ENCODE measurements around the gene MKKS. TPM values are rescaled to one million over a fixed set of nuclear protein-coding genes. Genes with fewer than 3 reads are reported as not detected.

The MKKS gene
- total RNA-seq, 1 experiment from 2014 or later: 20.9 TPM

GRCh38 chr20:10466855-10467254 lies 32.8 kb upstream of the MKKS start:
- H3K36me3 Mint-ChIP-seq: peaks cover 21% of the 10 kb centered on the region
- TF ChIP-seq GTF2I (CRISPR knock-in tag; conservative IDR thresholded peaks at IDR 0.05): no peak
- no peak for TF ChIP-seq ZNF671 (CRISPR knock-in tag; IDR thresholded peaks at IDR 0.05)
- no peak for TF ChIP-seq JUN (CRISPR knock-in tag; IDR thresholded peaks at IDR 0.05)
- POLR2A ChIA-PET: interaction anchor here (1.9 kb wide), 1 partner anchor 33 kb away, joined by 9 read pairs; the partner anchor contains the start of gene MKKS
- H3K27ac Mint-ChIP-seq: peak overlapping the region; percentile 99
- H3K4me3 Mint-ChIP-seq: peak overlapping the region; percentile 48
- CTCF ChIA-PET: interaction anchor here (1.3 to 2.1 kb wide), 3 partner anchors 32 to 86 kb away, joined by 3 to 11 read pairs (median 6); partner anchors contain the start of genes MKKS and SLX4IP
- H3K27me3 Mint-ChIP-seq (ENCODE audit: low read depth): no peaks in the 10 kb centered on the region
- no peak for DNase-seq (ENCODE audit: low spot score)
- ATAC-seq: peak; percentile 43
- peaks cover 86% of the 10 kb centered on the region for H3K4me1 Mint-ChIP-seq
- peaks cover 19% of the 10 kb centered on the region for H3K9me3 Mint-ChIP-seq

GRCh38 chr20:10466325-10466724 lies 32.3 kb upstream of the MKKS start:
- TF ChIP-seq MXD4 (CRISPR knock-in tag; IDR thresholded peaks at IDR 0.05; ENCODE audit: borderline replicate concordance) (no peak), FOXP1 (CRISPR knock-in tag; IDR thresholded peaks at IDR 0.05; ENCODE audit: borderline replicate concordance) (no peak), ATF2 (CRISPR knock-in tag; IDR thresholded peaks at IDR 0.05; ENCODE audit: borderline replicate concordance, low read depth) (no peak), SOX15 (CRISPR knock-in tag; IDR thresholded peaks at IDR 0.05) (no peak), CREB1 (CRISPR knock-in tag; IDR thresholded peaks at IDR 0.05) (no peak), ZMAT4 (CRISPR knock-in tag; IDR thresholded peaks at IDR 0.05) (no peak)
- Mint-ChIP-seq H3K9me3 (peaks cover 19% of the 10 kb centered on the region), H3K27ac (peak overlapping the region; percentile 99), H3K36me3 (peaks cover 21% of the 10 kb centered on the region), H3K4me3 (peak overlapping the region; percentile 48), H3K4me1 (peaks cover 81% of the 10 kb centered on the region), H3K27me3 (ENCODE audit: low read depth) (no peaks in the 10 kb centered on the region)
- ATAC-seq: peak; percentile 82
- ChIA-PET CTCF (interaction anchor here (1.3 to 2.1 kb wide), 3 partner anchors 32 to 86 kb away, joined by 3 to 11 read pairs (median 6); partner anchors contain the start of genes MKKS and SLX4IP), POLR2A (interaction anchor here (1.9 kb wide), 1 partner anchor 32 kb away, joined by 9 read pairs; the partner anchor contains the start of gene MKKS)
- DNase-seq (ENCODE audit: low spot score): peak; percentile 58

- POLR2A ChIA-PET: no interaction called here
- Mint-ChIP-seq H3K4me1 (peaks cover 70% of the 10 kb centered on the region), H3K4me3 (peak overlapping the region; percentile 50), H3K27ac (peak overlapping the region; percentile 94; the same call in 1 of the 2 replicates), H3K36me3 (peaks cover 21% of the 10 kb centered on the region), H3K27me3 (ENCODE audit: low read depth) (no peaks in the 10 kb centered on the region), H3K9me3 (peaks cover 22% of the 10 kb centered on the region)
- TF ChIP-seq HMGA2 (CRISPR knock-in tag; IDR thresholded peaks at IDR 0.05): no peak
- no peak for TF ChIP-seq TEAD1 (CRISPR knock-in tag; IDR thresholded peaks at IDR 0.05)
- TF ChIP-seq AR (CRISPR knock-in tag; IDR thresholded peaks at IDR 0.05): no peak
- no peak for TF ChIP-seq ZNF423 (CRISPR knock-in tag; IDR thresholded peaks at IDR 0.05)
- TF ChIP-seq CDX4 (CRISPR knock-in tag; IDR thresholded peaks at IDR 0.05; ENCODE audit: borderline replicate concordance): no peak
- TF ChIP-seq CREM (CRISPR knock-in tag; IDR thresholded peaks at IDR 0.05): no peak
- no peak for TF ChIP-seq ZNF425 (CRISPR knock-in tag; conservative IDR thresholded peaks at IDR 0.05)
- ATAC-seq: no peak
- CTCF ChIA-PET: no interaction called here
- DNase-seq (ENCODE audit: low spot score): no peak
Observed at GRCh38 chr20:10465135-10465534, 31.1 kb upstream of the MKKS start.

Data from WTC11 (cell line).